Raji (cell line): Measurements from ENCODE around the gene RDX.

Experiments used
- POLR2A ChIP-seq: IDR thresholded peaks from 2 replicates; pipeline ENCODE4 v1.6.1; 2011; ENCODE audit warnings: low read depth, low read length, control low read depth; ENCODE audit not compliant: insufficient read depth

Gene RDX

GRCh38 chr11:110314366-110315095 is 18.1 kb upstream of the RDX start:
- TF ChIP-seq POLR2A: no peak

- TF ChIP-seq POLR2A: no peak
Measured at GRCh38 chr11:110312670-110313069, 16.3 kb upstream of the RDX start.

- TF ChIP-seq POLR2A: no peak
Measured at GRCh38 chr11:110311783-110312579, 15.6 kb upstream of the RDX start.

GRCh38 chr11:110308071-110308470 is 11.7 kb upstream of the RDX start:
- no peak for TF ChIP-seq POLR2A

GRCh38 chr11:110305169-110306018 is 9.0 kb upstream of the RDX start:
- no peak for TF ChIP-seq POLR2A

GRCh38 chr11:110303414-110303826 is 7.0 kb upstream of the RDX start:
- no peak for TF ChIP-seq POLR2A

- TF ChIP-seq POLR2A: no peak
Measured at GRCh38 chr11:110301577-110301976, 5.2 kb upstream of the RDX start.

- no peak for TF ChIP-seq POLR2A
Measured at GRCh38 chr11:110301032-110301431, 4.6 kb upstream of the RDX start.

- no peak for TF ChIP-seq POLR2A
Measured at GRCh38 chr11:110299006-110299785, 2.8 kb upstream of the RDX start.

GRCh38 chr11:110298301-110298765 is 1.9 kb upstream of the RDX start:
- no peak for TF ChIP-seq POLR2A

- TF ChIP-seq POLR2A: no peak
Measured at GRCh38 chr11:110297726-110298300, 1.4 kb upstream of the RDX start.

- TF ChIP-seq POLR2A: no peak
Measured at GRCh38 chr11:110297076-110297725, 787 bp upstream of the RDX start.

- TF ChIP-seq POLR2A: no peak
Measured at GRCh38 chr11:110295531-110296225, 736 bp downstream of the RDX start.
